GM12891 (cell line): ENCODE data around the gene TEX19.

Source experiments
- PAX5 ChIP-seq: IDR thresholded peaks from 2 replicates; pipeline ENCODE4 v1.6.1; 2011; ENCODE audit warnings: low read length, moderate library complexity, mild to moderate bottlenecking; ENCODE audit not compliant: insufficient read depth, severe bottlenecking
- POLR2A ChIP-seq: IDR thresholded peaks from 2 replicates; pipeline ENCODE4 v1.6.1; 2011; ENCODE audit warnings: low read depth, low read length, control low read depth
- POLR2AphosphoS5 ChIP-seq: IDR thresholded peaks from 2 replicates; pipeline ENCODE4 v1.6.1; 2011; ENCODE audit warnings: low read depth, low read length, control low read depth
- POU2F2 ChIP-seq: IDR thresholded peaks from 2 replicates; pipeline ENCODE4 v1.6.1; 2011; ENCODE audit warnings: low read depth, mild to moderate bottlenecking, control low read depth, low read length, moderate library complexity
- SPI1 ChIP-seq: IDR thresholded peaks from 2 replicates; pipeline ENCODE4 v1.6.1; 2011; ENCODE audit warnings: low read depth, low read length, control low read depth
- TAF1 ChIP-seq: IDR thresholded peaks from 2 replicates; pipeline ENCODE4 v1.6.1; 2011; ENCODE audit warnings: low read depth, low read length, control low read depth

GRCh38 chr17:82365606-82366295 is 6.7 kb downstream of the TEX19 start:
- TF ChIP-seq POLR2AphosphoS5 (no peak), TAF1 (no peak), POLR2A (no peak), PAX5 (no peak), SPI1 (no peak), POU2F2 (no peak)
